HepG2 (cell line): ENCODE data around the gene SPATS2. TPM values are rescaled to one million over a fixed set of nuclear protein-coding genes. Genes with fewer than 3 reads are reported as not detected.

ENCODE experiments used
- ATAC-seq: fragments of 200-7000 bp; cut with Tn5 transposase; 3 replicates; pipeline ENCODE4 v1.9.1; 2020; ENCODE audit warnings: mild to moderate bottlenecking, moderate library complexity
- BruUV-seq: library from RNA; stranded (reverse); fragments of 400-500 nt; replicated peaks from 2 replicates; lab custom pipeline; 2021; lab: Mats Ljungman, UMichigan
- CTCF ChIA-PET: fragments of 300-600 bp; formaldehyde crosslinking; extraction: SDS; loops from one replicate; lab custom pipeline; 2021; ENCODE audit warnings: low total read pairs, inconsistent platforms, low intra/inter-chr PET ratio; lab: Yijun Ruan, JAX
- POLR2A ChIA-PET: fragments of 350-600 bp; sonication (Branson Sonifier 250); formaldehyde crosslinking; loops from one replicate; lab custom pipeline; 2020; ENCODE audit warnings: antibody characterized with exemption, inconsistent platforms; lab: Yijun Ruan, JAX
- DNase-seq: peaks from one replicate; pipeline ENCODE4 v3.0.0-alpha.2; 2015; ENCODE audit warnings: low spot score
- FAIRE-seq: peaks from 3 replicates; lab custom pipeline; 2011; peaks lifted over from hg19 to GRCh38; lab: Jason Lieb, UNC
- H2AFZ ChIP-seq: one replicate; pipeline ENCODE4 v1.6.1; 2011; ENCODE audit warnings: low read length, inconsistent platforms
- H3K27ac ChIP-seq: fragments of 300-600 bp; 3 replicates; pipeline ENCODE4 v1.8.0; 2011; ENCODE audit warnings: mixed run types, mild to moderate bottlenecking, mixed read lengths, low read length, inconsistent platforms; ENCODE audit not compliant: insufficient read depth; ENCODE audit errors: extremely low read length
- H3K27me3 ChIP-seq, 2 experiments: fragments of 200-600 bp in 1 of 2; 2 replicates in 1 of 2; 3 replicates in 1 of 2; pipeline versions ENCODE4 v1.6.0 to v1.8.0; 2011; ENCODE audit warnings: low read length in 2 of 2, mild to moderate bottlenecking in 2 of 2, moderate library complexity in 2 of 2, inconsistent platforms in 1 of 2; ENCODE audit not compliant: insufficient read depth in 2 of 2, control insufficient read depth in 1 of 2
- H3K36me3 ChIP-seq, 2 experiments: fragments of 200-600 bp in 1 of 2; replicated peaks in 1 of 2; 2 replicates in 1 of 2; 3 replicates in 1 of 2; pipeline versions ENCODE4 v1.5.1 to v1.8.0; 2011; ENCODE audit warnings: low read length in 2 of 2, inconsistent platforms in 1 of 2; ENCODE audit not compliant: insufficient read depth in 2 of 2, control insufficient read depth in 1 of 2
- H3K4me1 ChIP-seq: 2 replicates; pipeline ENCODE4 v1.5.1; 2012; ENCODE audit warnings: low read length, inconsistent platforms; ENCODE audit not compliant: insufficient read depth
- H3K4me2 ChIP-seq: 2 replicates; pipeline ENCODE4 v1.6.0; 2011; ENCODE audit warnings: low read depth, low read length, inconsistent platforms
- H3K4me3 ChIP-seq, 3 experiments: fragments of 200-600 bp in 1 of 3; sonication (generic), shearing (Covaris generic) in 1 of 3; replicated peaks in 1 of 3; 2 replicates each; pipeline ENCODE4 v1.5.1; 2011 to 2016; ENCODE audit warnings: low read length in 3 of 3, inconsistent platforms in 2 of 3, low read depth in 2 of 3, mild to moderate bottlenecking in 2 of 3, control low read depth in 1 of 3, mixed read lengths in 1 of 3; ENCODE audit not compliant: insufficient read depth in 1 of 3
- H3K79me2 ChIP-seq: one replicate; pipeline ENCODE4 v1.6.1; 2011; ENCODE audit warnings: low read length, inconsistent platforms; ENCODE audit not compliant: insufficient read depth
- H3K9ac ChIP-seq: 2 replicates; pipeline ENCODE4 v1.6.0; 2011; ENCODE audit warnings: mild to moderate bottlenecking, low read depth, low read length, inconsistent platforms; ENCODE audit not compliant: insufficient read depth
- H3K9me3 ChIP-seq: 2 replicates; pipeline ENCODE4 v1.5.1; 2012; ENCODE audit warnings: mild to moderate bottlenecking, low read length
- H4K20me1 ChIP-seq: 2 replicates; pipeline ENCODE4 v1.6.0; 2011; ENCODE audit warnings: inconsistent platforms, mild to moderate bottlenecking, low read length, moderate library complexity; ENCODE audit not compliant: insufficient read depth
- AFF4 ChIP-seq: sonication (generic); formaldehyde crosslinking; IDR thresholded peaks from 2 replicates; pipeline ENCODE4 v1.4.0; 2020; ENCODE audit warnings: missing genetic modification reagents
- AHR ChIP-seq: IDR thresholded peaks from 2 replicates; pipeline ENCODE4 v1.6.1; 2018; ENCODE audit warnings: missing genetic modification reagents, missing compliant biosample characterization
- BRCA1 ChIP-seq: sonication (generic); formaldehyde crosslinking; IDR thresholded peaks from 2 replicates; pipeline ENCODE4 v1.4.0; 2020; ENCODE audit warnings: missing genetic modification reagents
- DR1 ChIP-seq: sonication (generic); formaldehyde crosslinking; IDR thresholded peaks from 2 replicates; pipeline ENCODE4 v1.8.0; 2021; ENCODE audit warnings: mild to moderate bottlenecking, missing genetic modification reagents, inconsistent platforms
- GTF3A ChIP-seq: sonication (generic); formaldehyde crosslinking; conservative IDR thresholded peaks from 2 replicates; pipeline ENCODE4 v1.4.0; 2020; ENCODE audit warnings: mild to moderate bottlenecking, missing genetic modification reagents
- JUNB ChIP-seq: sonication (generic); formaldehyde crosslinking; IDR thresholded peaks from 2 replicates; pipeline ENCODE4 v1.8.0; 2022; ENCODE audit warnings: missing genetic modification reagents, mild to moderate bottlenecking, borderline replicate concordance
- MAZ ChIP-seq, 2 experiments: sonication (generic) in 1 of 2; formaldehyde crosslinking in 1 of 2; IDR thresholded peaks; 2 replicates each; pipeline versions ENCODE4 v1.5.0 to v1.6.1; 2012 to 2020; ENCODE audit warnings: low read depth in 2 of 2, mild to moderate bottlenecking in 2 of 2, borderline replicate concordance in 1 of 2, improper control_type of control experiment in 1 of 2, low read length in 1 of 2, missing genetic modification reagents in 1 of 2, moderate library complexity in 1 of 2
- MEIS1 ChIP-seq: sonication (generic); formaldehyde crosslinking; IDR thresholded peaks from 2 replicates; pipeline ENCODE4 v1.9.0; 2021; ENCODE audit warnings: mild to moderate bottlenecking, missing genetic modification reagents, moderate library complexity, borderline replicate concordance
- MXD1 ChIP-seq: sonication (generic); formaldehyde crosslinking; IDR thresholded peaks from 2 replicates; pipeline ENCODE4 v1.4.0; 2020; ENCODE audit warnings: mild to moderate bottlenecking, missing genetic modification reagents
- MXI1 ChIP-seq: IDR thresholded peaks from 3 replicates; pipeline ENCODE4 v1.6.1; 2012; ENCODE audit warnings: low read depth, low read length, inconsistent platforms, borderline replicate concordance
- NFE2 ChIP-seq: sonication (generic); formaldehyde crosslinking; IDR thresholded peaks from 2 replicates; pipeline ENCODE4 v1.4.0; 2020; ENCODE audit warnings: missing genetic modification reagents
- NR2F1 ChIP-seq, 2 experiments: fragments of 450-650 bp in 1 of 2; formaldehyde crosslinking in 1 of 2; IDR thresholded peaks; 2 replicates each; pipeline versions ENCODE4 v1.5.0 to v1.6.1; 2016 to 2020; ENCODE audit warnings: mild to moderate bottlenecking in 1 of 2, missing compliant biosample characterization in 1 of 2, missing genetic modification reagents in 1 of 2, moderate library complexity in 1 of 2
- RAD21 ChIP-seq: fragments of 450-650 bp; formaldehyde crosslinking; IDR thresholded peaks from 2 replicates; pipeline ENCODE4 v1.5.0; 2020; ENCODE audit warnings: mild to moderate bottlenecking
- RBFOX2 ChIP-seq: fragments of 200-400 bp; formaldehyde crosslinking; IDR thresholded peaks from 2 replicates; pipeline ENCODE4 v1.6.1; 2017; ENCODE audit warnings: low read depth, mild to moderate bottlenecking, low read length
- REPIN1 ChIP-seq: sonication (generic); formaldehyde crosslinking; IDR thresholded peaks from 2 replicates; pipeline ENCODE4 v1.8.0; 2022; ENCODE audit warnings: missing genetic modification reagents, low read depth, mild to moderate bottlenecking, borderline replicate concordance
- TEF ChIP-seq: sonication (generic); formaldehyde crosslinking; IDR thresholded peaks from 2 replicates; pipeline ENCODE4 v1.5.0; 2020; ENCODE audit warnings: missing genetic modification reagents
- ZNF260 ChIP-seq: sonication (generic); formaldehyde crosslinking; IDR thresholded peaks from 2 replicates; pipeline ENCODE4 v1.4.0; 2020; ENCODE audit warnings: missing genetic modification reagents, low read depth, mild to moderate bottlenecking, borderline replicate concordance
- ZNF75D ChIP-seq: sonication (generic); formaldehyde crosslinking; IDR thresholded peaks from 2 replicates; pipeline ENCODE4 v1.8.1; 2023; ENCODE audit warnings: missing genetic modification reagents, mild to moderate bottlenecking, borderline replicate concordance
- WGBS: methylation state at CpG from one replicate; pipeline ENCODE4 v1.1.6; 2017; ENCODE audit warnings: low lambda C conversion rate; 5-methylcytosine and 5-hydroxymethylcytosine counted together
- in situ Hi-C: cut with HindIII; loops from 2 replicates; pipeline ENCODE4 v1.10.0; 2017; ENCODE audit warnings: low pct_unique_long_range_greater_than_20kb; ENCODE audit not compliant: extremely low pct_ligation_motif_present
- intact Hi-C: fragments of 100-400 bp; cut with micrococcal nuclease; formaldehyde crosslinking; loops from one replicate; pipeline ENCODE4 v1.10.0; 2022; ENCODE audit not compliant: unreplicated experiment
- polyA plus RNA-seq, 8 experiments: library from polyadenylated mRNA; depleted of rRNA in 3 of 8; stranded (reverse) in 7 of 8; unstranded in 1 of 8; fragments of >200 nt; fragmentation: Illumina TruSeq in 4 of 8; extraction: Trizol in 4 of 8; gene quantifications; 2 replicates each; pipeline versions ENCODE4 v1.2.1 to v1.2.3, GENCODE V29; 2011 to 2016; ENCODE audit warnings: low read depth in 4 of 8, missing spikeins in 1 of 8, mixed read lengths in 1 of 8; ENCODE audit not compliant: insufficient read depth in 1 of 8
- total RNA-seq, 5 experiments: library from RNA; depleted of rRNA; stranded (reverse); fragments of >200 nt; fragmentation: Illumina TruSeq; extraction: Trizol; gene quantifications; 2 replicates each; pipeline ENCODE4 v1.2.3, GENCODE V29; 2016; ENCODE audit warnings: low read depth in 1 of 5

Gene SPATS2
- total and polyA plus RNA-seq, 2 of the 13 experiments (the other 11 are each of a cell fraction or from before 2014, with no cell fraction given), result 19.3 to 28.1 TPM

GRCh38 chr12:49340971-49341776 is 26.1 kb upstream of the SPATS2 start:
- intact Hi-C loops, result no loop called here
- in situ Hi-C loops, result loop anchor here (10.0 kb wide), 1 partner anchor 56 kb away; no protein-coding TSS in a partner anchor
- no peaks in the 10 kb centered on the region for H3K36me3 ChIP-seq
- 0 out of 2 replicates have a peak, but pooled peaks cover 6% of the 10 kb centered on the region for H4K20me1 ChIP-seq
- no peak overlapping the region for H2AFZ ChIP-seq
- no peaks in the 10 kb centered on the region for H3K9me3 ChIP-seq
- WGBS, result 39% methylated on average over 11 of the region's 14 CpGs
- peaks cover 47% of the 10 kb centered on the region for H3K4me1 ChIP-seq
- FAIRE-seq, result no peak
- ATAC-seq, result no peak
- H3K4me3 ChIP-seq, result peak overlapping the region in 1 of 3 experiments; percentile 71; a peak in 1 of 6 replicates
- 0 out of 2 replicates have a peak overlapping the region, but pooled peaks have one; percentile 87 for H3K4me2 ChIP-seq
- no peak overlapping the region for H3K27ac ChIP-seq
- H3K27me3 ChIP-seq, result peaks cover 20 to 88% of the 10 kb centered on the region in 2 experiments; a peak in 4 of 5 replicates
- no peak for DNase-seq
- no peak overlapping the region for H3K9ac ChIP-seq
- CTCF ChIA-PET, result interaction anchor here (1.6 to 3.7 kb wide), 2 partner anchors 9 to 173 kb away, joined by 4 to 56 read pairs; no protein-coding TSS in a partner anchor
- BruUV-seq, result no TSS peak
- no peaks in the 10 kb centered on the region for H3K79me2 ChIP-seq
- POLR2A ChIA-PET, result interaction anchor here (1.1 to 1.7 kb wide), 3 partner anchors 9 to 400 kb away, joined by 4 to 10 read pairs (median 7); partner anchors contain the start of genes TMBIM6 and TROAP
- no peak for TF ChIP-seq NFE2
- no peak for TF ChIP-seq MAZ (IDR thresholded peaks at IDR 0.05; ENCODE audit: borderline replicate concordance, low read depth, low read length)
- TF ChIP-seq MAZ (CRISPR knock-in tag; IDR thresholded peaks at IDR 0.05; ENCODE audit: low read depth), result no peak
- no peak for TF ChIP-seq MXI1
- no peak for TF ChIP-seq REPIN1 (CRISPR knock-in tag)
- TF ChIP-seq ZNF75D (CRISPR knock-in tag), result no peak
- no peak for TF ChIP-seq MXD1 (CRISPR knock-in tag)
- no peak for TF ChIP-seq RAD21 (CRISPR knock-in tag)
- no peak for TF ChIP-seq JUNB (CRISPR knock-in tag)
- TF ChIP-seq NR2F1 (CRISPR knock-in tag; IDR thresholded peaks at IDR 0.05), result no peak
- no peak for TF ChIP-seq RBFOX2
- no peak for TF ChIP-seq AFF4 (CRISPR knock-in tag)
- TF ChIP-seq AHR (CRISPR knock-in tag), result no peak
- TF ChIP-seq BRCA1 (CRISPR knock-in tag), result no peak
- no peak for TF ChIP-seq MEIS1 (CRISPR knock-in tag)
- TF ChIP-seq GTF3A (CRISPR knock-in tag), result no peak
- TF ChIP-seq ZNF260 (CRISPR knock-in tag), result no peak
- no peak for TF ChIP-seq TEF (CRISPR knock-in tag)
- TF ChIP-seq DR1 (CRISPR knock-in tag), result no peak
